A549 (cell line): Measurements from ENCODE around the gene CAMKMT.

Source experiments
- BCL3 ChIP-seq: fragments of >200 bp; sonication (Bioruptor Twin); formaldehyde crosslinking; IDR thresholded peaks from 3 replicates; pipeline ENCODE4 v1.6.1; 2016
- BHLHE40 ChIP-seq: IDR thresholded peaks from 2 replicates; pipeline ENCODE4 v1.6.1; 2012; ENCODE audit warnings: low read depth, low read length, inconsistent platforms
- CHD4 ChIP-seq: fragments of 200-600 bp; sonication (generic); IDR thresholded peaks from 2 replicates; pipeline ENCODE4 v1.6.1; 2016; ENCODE audit warnings: antibody characterized with exemption, mild to moderate bottlenecking, borderline replicate concordance
- CTCF ChIP-seq: fragments of >200 bp; sonication (Bioruptor Twin); formaldehyde crosslinking; IDR thresholded peaks from 3 replicates; pipeline ENCODE4 v1.5.1; 2016
- JUNB ChIP-seq: fragments of >200 bp; sonication (Bioruptor Twin); formaldehyde crosslinking; IDR thresholded peaks from 2 replicates; pipeline ENCODE4 v1.6.1; 2016
- MAFK ChIP-seq: fragments of 450-650 bp; IDR thresholded peaks from 2 replicates; pipeline ENCODE4 v1.6.1; 2014; ENCODE audit not compliant: partially characterized antibody
- MYC ChIP-seq: IDR thresholded peaks from 2 replicates; pipeline ENCODE4 v1.6.1; 2012; ENCODE audit warnings: mild to moderate bottlenecking, inconsistent platforms, low read length, improper control_type of control experiment, borderline replicate concordance
- POLR2A ChIP-seq: IDR thresholded peaks from 2 replicates; pipeline ENCODE4 v1.6.1; 2012; ENCODE audit warnings: mild to moderate bottlenecking, low read length
- RAD21 ChIP-seq, 2 experiments: fragments of >200 bp in 1 of 2; sonication (Bioruptor Twin) in 1 of 2; formaldehyde crosslinking in 1 of 2; IDR thresholded peaks in 1 of 2; conservative IDR thresholded peaks in 1 of 2; 2 replicates in 1 of 2; 3 replicates in 1 of 2; pipeline ENCODE4 v1.6.1; 2012 to 2018; ENCODE audit warnings: inconsistent platforms in 1 of 2
- RCOR1 ChIP-seq: fragments of 150-350 bp; IDR thresholded peaks from 2 replicates; pipeline ENCODE4 v1.6.1; 2014; ENCODE audit warnings: antibody characterized with exemption, low read length, low read depth
- SMC3 ChIP-seq: fragments of >200 bp; sonication (Bioruptor Twin); formaldehyde crosslinking; IDR thresholded peaks from 3 replicates; pipeline ENCODE4 v1.6.1; 2018; ENCODE audit warnings: inconsistent platforms
- TF ChIP-seq, protein P1 (sequence below): IDR thresholded peaks from 2 replicates; pipeline ENCODE4 v1.6.1; 2012

- no peak for TF ChIP-seq CTCF
- no peak for TF ChIP-seq POLR2A
- TF ChIP-seq, protein P1, sequence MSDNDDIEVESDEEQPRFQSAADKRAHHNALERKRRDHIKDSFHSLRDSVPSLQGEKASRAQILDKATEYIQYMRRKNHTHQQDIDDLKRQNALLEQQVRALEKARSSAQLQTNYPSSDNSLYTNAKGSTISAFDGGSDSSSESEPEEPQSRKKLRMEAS, result peak; percentile 47
- TF ChIP-seq RAD21 (conservative IDR thresholded peaks at IDR 0.05 in 1 of 2, IDR thresholded peaks at IDR 0.05 in 1 of 2), result no peak
- TF ChIP-seq BHLHE40, result no peak
- no peak for TF ChIP-seq MAFK
- TF ChIP-seq BCL3, result no peak
- no peak for TF ChIP-seq CHD4
- no peak for TF ChIP-seq JUNB
- TF ChIP-seq SMC3, result no peak
- TF ChIP-seq MYC, result no peak
- TF ChIP-seq RCOR1, result no peak
Measured at GRCh38 chr2:44362207-44363015, 664 bp downstream of the CAMKMT start.
